GM19023 (cell line): ENCODE data around the gene WSB1.
A peak's percentile ranks its signal among the peaks of the same experiment; 100 is the strongest.
"Not testable (repeated sequence)": the region's sequence is repeated elsewhere in the genome, so short reads cannot be mapped to it uniquely, and the experiment has no call there.

ENCODE experiments used
- ATAC-seq: cut with Tn5 transposase; IDR thresholded peaks from one replicate; pipeline ENCODE4 v1.9.1; 2021; ENCODE audit warnings: mild to moderate bottlenecking, moderate library complexity; ENCODE audit not compliant: unreplicated experiment

The WSB1 gene

GRCh38 chr17:27315322-27315721, 21.4 kb downstream of the WSB1 start:
- ATAC-seq, result no peak

GRCh38 chr17:27315796-27316465, 22.0 kb downstream of the WSB1 start:
- ATAC-seq, result no peak

GRCh38 chr17:27318228-27318627, 24.3 kb downstream of the WSB1 start:
- no peak for ATAC-seq

GRCh38 chr17:27318633-27319032, 24.7 kb downstream of the WSB1 start:
- ATAC-seq, result no peak

GRCh38 chr17:27319541-27320221, 25.8 kb downstream of the WSB1 start:
- ATAC-seq, result no peak

- no peak for ATAC-seq
Observed at GRCh38 chr17:27320222-27320560, 26.3 kb downstream of the WSB1 start.

GRCh38 chr17:27321372-27321771, 27.5 kb downstream of the WSB1 start:
- ATAC-seq, result no peak

- no peak for ATAC-seq
Observed at GRCh38 chr17:27322026-27322425, 28.1 kb downstream of the WSB1 start.

- ATAC-seq, result no peak
Observed at GRCh38 chr17:27322690-27323508, 29.0 kb downstream of the WSB1 start.

- ATAC-seq, result no peak
Observed at GRCh38 chr17:27323538-27324215, 29.8 kb downstream of the WSB1 start.

- no peak for ATAC-seq
Observed at GRCh38 chr17:27324771-27325339, 30.9 kb downstream of the WSB1 start.

GRCh38 chr17:27326051-27326450, 32.1 kb downstream of the WSB1 start:
- ATAC-seq, result no peak

- ATAC-seq, result no peak
Observed at GRCh38 chr17:27326585-27326984, 32.7 kb downstream of the WSB1 start.

GRCh38 chr17:27327397-27327796, 33.5 kb downstream of the WSB1 start:
- ATAC-seq, result no peak

- ATAC-seq, result no peak
Observed at GRCh38 chr17:27327871-27328270, 34.0 kb downstream of the WSB1 start.

GRCh38 chr17:27328686-27329085, 34.8 kb downstream of the WSB1 start:
- ATAC-seq, result not testable (repeated sequence)

GRCh38 chr17:27329146-27329805, 35.4 kb downstream of the WSB1 start:
- ATAC-seq, result no peak

- no peak for ATAC-seq
Observed at GRCh38 chr17:27332047-27332393, 38.1 kb downstream of the WSB1 start.

GRCh38 chr17:27332485-27333409, 38.8 kb downstream of the WSB1 start:
- peak; percentile 93 for ATAC-seq
